Breast epithelium (tissue), 3 donors: ENCODE results near the gene AHDC1.

Experiments
- CTCF ChIP-seq, 3 donors: fragments of 450-650 bp; IDR thresholded peaks; one replicate each; pipeline ENCODE4 v1.5.1; 2016 to 2017; ENCODE audit warnings: antibody characterized with exemption in 3 of 3, mild to moderate bottlenecking in 3 of 3, moderate library complexity in 3 of 3
- POLR2A ChIP-seq: fragments of 450-650 bp; IDR thresholded peaks from one replicate; pipeline ENCODE4 v1.6.1; 2016; ENCODE audit warnings: antibody characterized with exemption, mild to moderate bottlenecking, moderate library complexity
- POLR2AphosphoS5 ChIP-seq, 3 donors: sonication (generic); formaldehyde crosslinking; IDR thresholded peaks; one replicate each; pipeline ENCODE4 v1.6.1; 2017; ENCODE audit warnings: antibody characterized with exemption in 3 of 3

- TF ChIP-seq CTCF (IDR thresholded peaks at IDR 0.05) (no peak), POLR2A (no peak), POLR2AphosphoS5 (IDR thresholded peaks at IDR 0.05) (no peak)
Measured at GRCh38 chr1:27554293-27554692, 49.7 kb downstream of the AHDC1 start.
